H1 (cell line): ENCODE measurements around the gene MROH8. TPM values are rescaled to one million over a fixed set of nuclear protein-coding genes. Genes with fewer than 3 reads are reported as not detected.

ENCODE experiments used
- ASH2L ChIP-seq: fragments of 200-600, 300-600 bp; sonication (generic); IDR thresholded peaks from one replicate; pipeline ENCODE4 v1.7.1; 2017; ENCODE audit warnings: low read length
- CHD7 ChIP-seq: fragments of 300-600 bp; sonication (generic); IDR thresholded peaks from 2 replicates; pipeline ENCODE4 v1.7.1; 2012; ENCODE audit warnings: low read length, moderate library complexity, mild to moderate bottlenecking, inconsistent platforms; ENCODE audit not compliant: insufficient replicate concordance
- CTCF ChIP-seq, 3 experiments: IDR thresholded peaks; 1 replicate in 2 of 3; 2 replicates in 1 of 3; pipeline versions ENCODE4 v1.5.1 to v1.6.1; 2011; ENCODE audit warnings: low read length in 3 of 3, mild to moderate bottlenecking in 3 of 3, inconsistent platforms in 2 of 3, low read depth in 1 of 3, moderate library complexity in 1 of 3; ENCODE audit not compliant: insufficient read depth in 1 of 3; ENCODE audit errors: control extremely low read depth in 1 of 3
- FOSL1 ChIP-seq: IDR thresholded peaks from 2 replicates; pipeline ENCODE4 v1.6.1; 2011; ENCODE audit warnings: mild to moderate bottlenecking, low read depth, low read length, moderate library complexity; ENCODE audit not compliant: insufficient read depth
- MAX ChIP-seq: IDR thresholded peaks from 2 replicates; pipeline ENCODE4 v1.6.1; 2012; ENCODE audit warnings: inconsistent platforms
- POLR2AphosphoS5 ChIP-seq: IDR thresholded peaks from 2 replicates; pipeline ENCODE4 v1.6.1; 2011; ENCODE audit warnings: low read depth, low read length
- USF2 ChIP-seq: IDR thresholded peaks from 2 replicates; pipeline ENCODE4 v1.6.1; 2011; ENCODE audit warnings: low read length, improper control_type of control experiment
- YY1 ChIP-seq: IDR thresholded peaks from 2 replicates; pipeline ENCODE4 v1.6.1; 2011; ENCODE audit warnings: low read depth, mild to moderate bottlenecking, low read length
- polyA plus RNA-seq, 7 experiments: library from polyadenylated mRNA; depleted of rRNA in 3 of 7; stranded (reverse) in 5 of 7; unstranded in 2 of 7; fragments of >200 nt in 5 of 7; fragments of 200-250 nt in 2 of 7; gene quantifications; 1 replicate in 5 of 7; 2 replicates in 1 of 7; 4 replicates in 1 of 7; pipeline versions ENCODE4 v1.2.1 to v1.2.3, GENCODE V29; 2011 to 2013; ENCODE audit warnings: missing spikeins in 2 of 7, mixed read lengths in 2 of 7
- total RNA-seq: library from RNA; stranded (reverse); fragmentation: NEBNext Ultra II Directional; extraction: Animal tissue kit (Norgen Biotek cat#: 25700); gene quantifications from 2 replicates; pipeline ENCODE4 v1.2.1, GENCODE V29; 2021

MROH8 gene
- total and polyA plus RNA-seq, 2 of the 8 experiments (the other 6 are each of a cell fraction or from before 2014, with no cell fraction given), result 0.50 to 0.86 TPM

- TF ChIP-seq CHD7 (no peak), CTCF (IDR thresholded peaks at IDR 0.05; ENCODE audit: control extremely low read depth in 1 of 3, insufficient read depth in 1 of 3, low read depth in 1 of 3, low read length in 3 of 3) (no peak), ASH2L (no peak), FOSL1 (no peak), YY1 (no peak), POLR2AphosphoS5 (no peak), MAX (no peak), USF2 (no peak)
Measured at GRCh38 chr20:37209193-37209592, 29.8 kb upstream of the MROH8 start (continued).
